HG02798 (cell line): ENCODE results near the gene STARD8.
A peak's percentile ranks its signal among the peaks of the same experiment; 100 is the strongest.
"Not testable (repeated sequence)": the region's sequence is repeated elsewhere in the genome, so short reads cannot be mapped to it uniquely, and the experiment has no call there.

Source experiments
- ATAC-seq: cut with Tn5 transposase; IDR thresholded peaks from one replicate; pipeline ENCODE4 v1.9.1; 2021; ENCODE audit warnings: mild to moderate bottlenecking; ENCODE audit not compliant: unreplicated experiment, poor library complexity

The STARD8 gene

GRCh38 chrX:68732906-68733493, 85.5 kb downstream of the STARD8 start:
- peak; percentile 79 for ATAC-seq

DNA sequence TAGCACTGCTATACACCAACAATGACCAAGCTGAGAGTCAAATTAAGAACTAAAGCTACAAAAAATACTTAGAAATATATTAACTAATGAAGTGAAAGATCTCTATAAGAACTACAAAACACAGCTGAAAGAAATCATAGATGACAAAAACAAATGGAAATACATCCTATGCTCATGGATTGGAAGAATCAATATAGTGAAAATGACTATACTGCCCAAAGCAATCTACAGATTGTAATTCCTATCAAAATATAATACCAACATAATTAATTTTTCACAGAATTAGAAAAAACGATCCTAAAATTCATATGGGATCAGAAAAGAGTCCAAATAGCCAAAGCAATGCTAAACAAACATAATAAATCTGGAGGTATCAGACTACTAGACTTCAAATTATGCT, 87.8 kb downstream of the STARD8 start:
- no peak for ATAC-seq

DNA sequence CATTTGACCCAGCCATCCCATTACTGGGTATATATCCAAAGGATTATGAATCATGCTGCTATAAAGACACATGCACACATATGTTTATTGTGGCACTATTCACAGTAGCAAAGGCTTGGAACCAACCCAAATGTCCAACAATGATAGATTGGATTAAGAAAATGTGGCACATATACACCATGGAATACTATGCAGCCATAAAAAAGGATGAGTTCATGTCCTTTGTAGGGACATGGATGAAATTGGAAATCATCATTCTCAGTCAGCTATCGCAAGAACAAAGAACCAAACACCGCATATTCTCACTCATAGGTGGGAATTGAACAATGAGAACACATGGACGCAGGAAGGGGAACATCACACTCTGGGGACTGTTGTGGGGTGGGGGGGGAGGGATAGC, 94.4 kb downstream of the STARD8 start:
- not testable (repeated sequence) for ATAC-seq

- ATAC-seq, result no peak
Measured at GRCh38 chrX:68743754-68744153, 96.3 kb downstream of the STARD8 start.

GRCh38 chrX:68746988-68747387, 99.5 kb downstream of the STARD8 start:
- no peak for ATAC-seq

DNA sequence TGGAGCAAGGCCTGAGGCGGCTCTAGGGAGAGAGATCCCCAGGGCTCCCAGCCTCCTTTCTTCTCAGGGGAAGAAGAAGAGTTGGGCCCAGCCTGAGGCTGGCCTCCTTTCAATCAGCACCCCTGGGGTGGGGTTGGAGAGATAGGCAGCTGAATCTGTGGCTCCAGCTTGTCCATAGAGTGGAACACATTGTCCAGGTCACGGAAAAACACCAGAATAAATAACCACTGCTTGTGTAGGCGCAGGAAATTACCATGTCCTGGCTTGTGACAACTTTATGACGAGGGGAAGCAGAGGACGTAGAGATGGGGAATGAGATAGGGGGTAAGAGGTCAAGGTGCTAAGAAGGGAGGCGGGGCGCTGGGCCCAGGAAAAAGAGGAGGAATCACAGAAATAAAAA, 100.6 kb downstream of the STARD8 start:
- no peak for ATAC-seq

- ATAC-seq, result no peak
Measured at GRCh38 chrX:68749426-68749825, 102.0 kb downstream of the STARD8 start.

- ATAC-seq, result no peak
Measured at GRCh38 chrX:68750316-68750715, 102.8 kb downstream of the STARD8 start.

GRCh38 chrX:68751372-68751771, 103.9 kb downstream of the STARD8 start:
- ATAC-seq, result no peak

DNA sequence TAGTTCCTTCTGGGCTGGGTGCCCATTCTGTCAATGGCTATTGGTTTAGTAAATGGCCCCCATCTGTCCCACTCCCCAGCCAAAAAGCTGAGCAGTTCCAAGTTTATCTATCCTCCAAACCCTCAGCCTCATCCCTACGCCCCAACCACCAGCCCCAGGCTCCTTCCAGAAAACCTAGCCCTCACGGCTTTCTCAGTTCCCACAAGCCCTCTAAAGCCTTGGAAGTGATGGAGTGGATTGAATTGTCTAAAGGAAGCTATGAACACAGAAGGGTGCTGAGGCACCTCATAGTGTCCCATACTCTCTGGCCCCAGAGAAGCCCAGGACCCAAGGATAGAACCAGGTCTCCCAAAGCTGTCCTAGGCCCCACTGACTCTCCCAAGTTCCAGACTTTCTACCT, 105.8 kb downstream of the STARD8 start:
- no peak for ATAC-seq

DNA sequence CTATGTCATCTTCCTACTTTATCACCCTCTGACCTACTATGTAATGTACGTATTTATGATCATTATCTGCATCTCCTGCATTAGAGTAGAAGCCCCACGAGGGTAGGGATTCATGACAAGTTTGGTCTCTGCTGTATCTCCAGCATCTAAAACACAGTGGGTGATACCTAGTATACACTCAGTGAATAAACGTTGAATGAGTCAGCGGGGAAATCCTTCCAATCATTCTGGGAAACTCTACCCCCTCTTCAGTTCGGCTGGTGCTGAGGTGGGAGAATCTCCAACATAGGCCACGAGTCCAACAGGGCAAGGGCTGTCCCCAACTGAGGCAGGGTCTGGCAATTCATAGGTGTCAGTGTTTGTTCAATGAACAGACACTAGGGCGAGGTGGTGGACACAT, 106.9 kb downstream of the STARD8 start:
- ATAC-seq, result no peak

GRCh38 chrX:68755616-68756125, 108.2 kb downstream of the STARD8 start:
- no peak for ATAC-seq

- ATAC-seq, result no peak
Measured at GRCh38 chrX:68757331-68757730, 109.9 kb downstream of the STARD8 start.

DNA sequence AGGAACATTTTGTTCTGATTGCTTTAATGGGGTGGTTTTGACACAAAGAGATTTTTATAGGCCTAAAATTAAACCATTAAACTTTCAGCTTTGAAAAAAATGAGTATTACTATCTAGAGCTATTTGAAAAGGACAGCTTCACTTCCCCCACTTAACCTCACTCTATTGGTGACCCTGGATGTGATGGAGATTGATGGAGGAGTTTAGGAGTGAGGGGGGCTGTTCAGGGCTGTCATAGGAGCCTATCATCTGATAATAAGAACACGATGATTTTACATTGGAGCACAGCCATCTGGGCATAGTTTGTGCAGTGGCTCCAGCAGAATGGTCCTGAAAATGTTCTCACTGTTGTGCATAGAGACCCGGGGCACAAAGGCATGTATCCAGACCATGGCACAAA, 110.3 kb downstream of the STARD8 start:
- no peak for ATAC-seq

DNA sequence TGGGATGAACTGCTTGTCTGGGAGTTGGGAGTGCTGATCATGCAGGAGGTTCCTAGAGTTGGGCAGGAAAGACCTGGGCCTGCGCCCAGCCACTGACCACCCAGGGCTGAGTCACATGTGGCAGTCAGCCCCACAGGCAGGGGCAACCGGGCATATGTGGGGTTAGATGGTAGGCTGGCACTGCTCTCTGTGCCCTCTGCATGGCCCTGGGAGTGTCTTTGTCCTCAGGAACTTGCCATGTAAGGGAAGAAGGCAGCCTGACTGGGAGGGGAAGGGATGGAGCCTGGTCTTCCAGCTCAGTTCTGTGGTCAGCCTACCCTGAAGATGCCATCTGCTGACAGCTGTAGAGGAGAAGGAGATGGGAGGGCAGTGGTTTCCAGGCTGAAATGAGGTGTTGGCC, 111.2 kb downstream of the STARD8 start:
- no peak for ATAC-seq

- no peak for ATAC-seq
Measured at GRCh38 chrX:68761086-68761485, 113.6 kb downstream of the STARD8 start.

DNA sequence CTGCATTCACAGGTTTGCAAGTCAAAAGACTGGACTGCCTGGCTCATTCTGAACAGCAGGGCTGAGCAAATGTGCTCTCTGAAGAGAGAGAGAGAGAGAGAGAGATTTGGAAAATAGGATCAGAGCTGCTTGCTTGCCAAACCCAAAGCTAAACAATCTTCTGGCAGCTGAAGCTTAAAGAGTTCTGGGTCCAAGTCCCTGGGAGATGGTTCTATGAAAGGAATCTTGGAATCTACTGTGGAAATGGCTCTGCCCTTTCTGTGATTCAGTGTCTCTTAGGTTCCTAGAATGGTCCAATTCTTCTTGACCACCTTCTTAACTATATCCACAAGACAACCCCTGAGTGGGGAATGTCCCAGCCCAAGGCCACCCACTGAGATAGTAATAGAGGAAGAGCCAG, 115.3 kb downstream of the STARD8 start:
- ATAC-seq, result no peak

DNA sequence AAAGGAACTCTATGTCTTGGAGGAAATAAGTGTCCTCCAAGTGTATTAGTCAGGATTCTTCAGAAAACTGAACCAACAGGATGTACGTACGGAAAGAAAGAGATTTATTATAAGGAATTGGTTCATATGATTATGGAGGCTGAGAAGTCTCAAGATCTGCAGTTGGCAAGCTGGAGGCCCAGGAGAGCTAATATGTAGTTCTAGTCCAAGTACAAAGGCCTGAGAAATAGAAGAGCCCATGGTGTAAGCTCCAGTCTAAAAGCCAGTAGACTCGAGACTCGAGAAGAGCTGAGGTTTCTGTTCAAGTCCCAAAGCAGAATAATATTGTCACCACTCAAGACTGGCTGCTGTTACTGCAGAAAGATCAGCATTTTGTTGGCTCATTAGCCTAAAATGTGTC, 116.0 kb downstream of the STARD8 start:
- ATAC-seq, result no peak
